Epidermal melanocyte (primary cell): ENCODE results near the gene ATP1A4.
A peak's percentile ranks its signal among the peaks of the same experiment; 100 is the strongest.

Experiments used
- DNase-seq: peaks from one replicate; pipeline ENCODE4 v3.0.0; 2011; ENCODE audit warnings: low spot score; ENCODE audit not compliant: insufficient read length

Gene ATP1A4

DNA sequence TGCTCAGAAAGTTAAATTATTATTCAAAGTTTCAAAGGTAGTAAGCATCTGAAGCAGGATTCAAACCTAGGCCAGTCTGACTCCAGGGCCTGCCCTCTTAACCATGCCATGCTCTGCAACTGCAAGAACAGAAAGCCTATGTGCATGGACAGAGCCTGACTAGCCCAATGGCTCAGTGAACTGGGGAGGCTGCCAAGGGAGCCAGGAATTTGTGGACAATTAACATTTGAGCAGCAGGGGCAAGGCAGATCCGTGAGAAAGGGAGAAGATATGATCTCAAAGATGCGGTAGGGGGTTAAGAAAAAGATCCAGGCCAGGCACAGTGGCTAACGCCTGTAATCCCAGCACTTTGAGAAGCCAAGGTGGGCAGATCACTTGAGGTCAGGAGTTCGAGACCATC lies 6.5 kb upstream of the ATP1A4 start:
- DNase-seq, result no peak

DNA sequence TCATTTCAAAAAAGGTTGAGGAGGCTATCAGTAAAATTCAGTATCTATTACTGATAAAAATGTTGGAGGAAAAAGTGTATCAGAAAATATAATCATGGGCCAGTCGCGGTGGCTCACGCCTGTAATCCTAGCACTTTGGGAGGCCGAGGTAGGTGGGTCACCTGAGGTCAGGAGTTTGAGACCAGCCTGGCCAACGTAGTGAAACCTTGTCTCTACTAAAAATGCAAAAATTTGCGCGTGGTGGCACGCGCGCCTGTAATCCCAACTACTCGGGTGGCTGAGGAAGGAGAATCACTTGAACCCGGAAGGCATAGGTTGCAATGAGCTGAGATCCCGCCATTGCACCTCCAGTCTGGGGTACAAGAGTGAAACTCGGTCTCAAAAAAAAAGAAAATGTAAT lies 5.3 kb upstream of the ATP1A4 start:
- no peak for DNase-seq

DNA sequence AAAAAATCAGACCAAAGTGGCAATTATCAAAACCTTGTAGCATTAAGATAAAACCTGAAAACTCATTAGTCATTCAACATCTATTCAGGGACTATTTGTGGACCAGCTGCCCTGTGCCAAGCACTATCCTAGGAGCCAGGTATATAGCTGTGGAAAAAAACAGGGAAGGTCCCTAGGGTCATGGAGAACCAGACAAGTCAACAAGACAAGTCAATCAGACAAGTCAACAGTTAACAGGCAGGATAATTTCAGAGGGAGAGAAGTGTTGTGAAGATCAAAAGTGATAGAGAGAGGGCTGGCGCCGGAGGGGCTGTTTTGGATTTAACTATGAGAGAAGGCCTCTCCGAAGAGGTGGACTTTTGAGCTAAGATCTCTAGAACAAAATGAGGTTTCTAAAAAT lies 3.3 kb upstream of the ATP1A4 start:
- no peak for DNase-seq

DNA sequence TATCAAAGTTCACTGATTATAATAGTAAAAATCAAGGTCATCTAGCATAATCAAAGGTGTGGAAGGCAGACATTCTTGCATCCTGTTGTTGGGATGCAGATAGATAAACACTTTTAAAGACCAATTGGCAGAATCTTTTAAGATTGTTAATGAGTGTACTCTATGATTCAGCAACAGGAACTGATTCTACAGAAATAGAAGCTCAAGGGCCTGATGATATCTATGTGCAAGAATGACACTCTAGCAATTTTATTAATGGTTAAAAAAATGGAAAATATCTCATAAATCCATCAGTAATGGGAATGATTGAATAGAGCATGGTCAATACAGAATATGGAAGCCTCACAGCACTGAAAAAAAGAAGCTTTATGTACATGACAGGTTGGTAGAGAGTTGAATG lies 2.2 kb upstream of the ATP1A4 start:
- DNase-seq, result no peak

DNA sequence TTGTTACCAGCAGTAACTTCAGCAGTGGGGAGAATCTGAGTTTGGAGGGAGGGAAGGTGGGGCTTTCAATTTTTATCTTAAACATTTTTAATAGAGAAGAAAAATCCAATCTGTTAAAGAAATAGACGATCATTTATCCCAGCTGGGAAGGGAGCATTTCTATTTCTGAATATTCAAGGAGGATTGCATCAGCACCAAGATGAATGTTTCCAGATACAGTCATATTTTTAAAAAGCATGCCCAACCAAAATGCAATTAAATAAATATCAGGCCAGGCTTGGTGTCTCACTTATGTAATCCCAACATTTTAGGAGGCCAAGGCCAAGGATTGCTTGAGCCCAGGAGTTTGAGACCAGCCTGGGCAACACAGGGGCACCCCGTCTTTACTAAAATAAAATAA lies 1.7 kb upstream of the ATP1A4 start:
- DNase-seq, result no peak

DNA sequence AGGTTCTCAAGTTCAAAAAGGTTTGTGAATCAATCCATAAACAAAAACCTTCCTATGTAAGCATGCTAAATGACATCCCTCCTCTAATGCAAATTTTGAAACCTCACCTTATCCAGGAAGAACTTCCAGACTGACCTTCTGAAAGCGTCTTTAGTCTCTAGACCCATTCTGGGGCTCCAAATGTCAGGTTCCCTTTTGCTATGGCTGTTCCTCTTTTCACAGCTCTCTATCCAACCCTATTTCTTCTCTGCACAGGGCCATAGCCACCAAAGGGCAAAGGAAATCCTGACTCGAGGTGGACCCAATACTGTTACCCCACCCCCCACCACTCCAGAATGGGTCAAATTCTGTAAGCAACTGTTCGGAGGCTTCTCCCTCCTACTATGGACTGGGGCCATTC lies 3.4 kb downstream of the ATP1A4 start:
- DNase-seq, result no peak

DNA sequence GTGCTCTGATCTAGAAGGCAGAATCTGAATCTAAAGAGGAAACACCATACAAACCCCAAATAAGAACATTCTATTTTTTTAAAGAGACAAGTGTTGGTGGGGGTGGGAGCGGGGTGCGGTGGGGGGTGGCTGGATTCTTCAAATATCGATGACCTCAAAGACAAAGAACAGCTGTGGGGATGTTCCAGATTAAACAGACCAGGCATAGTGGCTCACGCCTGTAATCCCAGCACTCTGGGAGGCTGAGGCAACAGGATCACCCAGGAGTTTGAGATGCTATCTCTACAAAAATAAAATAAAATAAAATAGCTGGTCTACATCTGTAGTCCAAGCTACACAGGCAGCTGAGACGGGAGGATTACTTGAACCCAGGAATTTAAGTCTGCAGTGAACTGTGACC lies 5.0 kb downstream of the ATP1A4 start:
- no peak for DNase-seq

DNA sequence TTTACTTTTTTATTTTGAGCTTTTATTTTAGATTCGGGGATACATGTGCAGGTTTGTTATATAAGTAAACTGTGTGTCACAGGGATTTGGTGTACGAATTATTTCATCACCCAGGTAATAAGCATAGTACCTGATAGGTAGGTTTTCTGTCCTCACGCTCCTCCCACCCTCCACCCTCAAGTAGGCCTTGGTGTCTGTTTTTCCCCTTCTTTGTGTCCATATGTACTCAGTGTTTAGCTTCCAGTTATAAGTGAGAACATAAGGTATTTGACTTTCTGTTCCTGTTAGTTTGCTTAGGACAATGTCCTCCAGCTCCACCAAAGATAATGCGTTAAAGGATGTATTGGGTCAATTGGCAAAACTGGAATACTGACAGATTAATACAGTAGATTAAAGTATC lies 5.8 kb downstream of the ATP1A4 start:
- DNase-seq, result no peak

DNA sequence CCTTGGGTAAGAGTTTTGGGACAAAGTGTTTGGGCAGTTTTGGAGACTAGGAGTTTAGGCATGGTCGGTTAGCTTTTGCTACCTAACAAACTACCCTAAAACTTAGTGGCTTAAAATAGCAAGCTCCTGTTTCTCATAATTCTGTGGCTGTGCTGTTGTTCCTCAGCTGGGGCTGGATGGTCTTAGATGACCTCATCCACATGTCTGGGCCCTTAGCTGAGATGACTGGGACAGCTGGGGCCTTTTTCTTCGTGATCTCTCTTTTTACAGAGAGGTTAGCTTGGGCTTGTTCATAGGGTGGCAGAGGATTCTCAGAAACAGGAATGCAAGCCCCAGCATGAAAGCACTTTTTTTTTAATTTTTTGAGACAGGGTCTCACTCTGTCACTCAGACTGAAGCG lies 6.6 kb downstream of the ATP1A4 start:
- DNase-seq, result no peak

DNA sequence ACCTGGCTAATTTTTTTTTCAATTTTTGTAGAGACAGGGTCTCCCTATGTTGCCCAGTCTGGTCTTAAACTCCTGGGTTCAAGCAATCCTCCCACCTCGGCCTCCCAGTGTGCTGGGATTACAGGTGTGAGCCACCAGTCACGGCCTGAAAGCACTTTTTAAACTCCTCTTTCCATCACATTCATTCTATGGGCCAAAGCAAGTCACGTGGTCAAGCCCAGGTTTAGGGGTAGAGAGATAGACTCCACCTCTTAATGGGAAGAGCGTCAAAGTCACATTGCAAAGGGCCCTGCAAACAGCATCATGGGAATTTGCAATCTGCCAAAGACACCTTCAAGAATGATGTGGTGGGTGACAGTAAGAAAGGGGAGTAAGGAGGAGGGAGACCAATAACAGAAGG lies 7.1 kb downstream of the ATP1A4 start:
- DNase-seq, result no peak

DNA sequence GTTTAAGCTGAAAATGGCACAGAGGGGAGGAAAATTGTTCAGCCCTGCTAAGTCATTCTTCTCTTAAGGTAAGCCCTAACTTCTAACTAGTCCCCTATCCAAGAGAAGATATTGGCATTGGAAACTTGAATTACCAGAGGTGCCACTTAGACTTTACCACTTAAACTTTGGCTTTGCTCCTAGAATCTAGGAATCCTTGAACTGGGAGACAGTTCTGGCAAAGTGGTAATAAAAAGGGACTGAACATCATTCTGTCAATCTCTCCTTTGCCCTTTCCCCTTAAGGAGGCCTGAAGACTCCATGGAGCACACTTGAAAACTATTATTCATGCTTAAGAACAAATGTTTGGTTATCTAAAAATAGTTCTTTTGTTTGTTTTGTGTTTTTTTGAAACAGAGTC lies 8.4 kb downstream of the ATP1A4 start:
- no peak for DNase-seq

DNA sequence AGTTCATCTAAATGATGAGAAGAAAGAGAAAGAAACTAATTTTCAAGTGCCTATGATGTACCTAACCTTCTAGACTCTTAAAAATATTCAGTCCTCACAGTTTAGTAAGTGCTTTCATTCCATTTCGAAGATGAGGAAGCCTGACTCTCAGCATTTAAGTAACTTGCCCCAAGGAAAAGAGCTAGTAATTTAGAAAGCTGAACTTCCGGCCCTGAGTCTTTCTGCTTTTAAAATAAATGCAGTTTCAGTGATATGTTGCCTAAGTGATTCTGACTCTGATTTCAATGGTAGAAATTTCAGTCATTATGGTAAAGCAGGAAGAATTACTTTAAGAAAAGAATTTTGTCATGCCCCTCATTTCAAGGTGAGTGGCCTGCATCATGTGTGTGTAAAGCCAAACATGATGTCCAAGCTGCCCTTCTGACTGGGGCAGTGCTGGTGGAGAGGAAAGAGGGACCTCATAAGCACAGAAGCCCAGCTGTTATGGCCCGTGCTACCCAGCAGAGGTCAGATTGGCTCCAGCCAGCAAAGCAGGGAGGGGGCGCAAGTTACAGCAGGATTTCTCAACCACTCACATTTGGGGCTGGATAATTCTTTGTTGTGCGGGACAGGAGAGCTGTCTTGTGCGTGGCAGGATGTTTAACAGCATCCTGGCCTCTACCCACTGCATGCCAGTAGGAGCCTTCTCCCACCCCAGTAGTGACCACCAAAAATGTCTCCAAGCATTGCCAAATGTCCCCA lies 10.7 kb downstream of the ATP1A4 start:
- no peak for DNase-seq

DNA sequence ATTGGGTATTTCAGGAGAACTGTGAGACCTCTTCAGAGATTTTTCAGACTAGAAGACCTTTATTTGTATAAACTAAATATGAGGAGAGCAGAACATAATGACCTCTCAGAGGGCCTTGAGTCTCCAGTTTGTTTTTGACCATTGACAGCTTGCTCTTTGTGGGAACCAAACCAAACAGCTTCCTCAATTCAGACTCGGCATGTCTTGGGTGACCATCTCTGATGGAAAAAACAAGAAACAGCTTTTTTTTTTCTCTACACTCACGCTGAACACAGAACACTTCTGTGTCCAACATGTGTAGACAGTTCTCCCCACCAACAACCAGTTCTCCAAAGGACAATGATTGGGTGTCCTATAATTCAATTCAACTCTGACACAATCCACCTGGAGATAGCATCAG lies 11.5 kb downstream of the ATP1A4 start:
- DNase-seq, result no peak

DNA sequence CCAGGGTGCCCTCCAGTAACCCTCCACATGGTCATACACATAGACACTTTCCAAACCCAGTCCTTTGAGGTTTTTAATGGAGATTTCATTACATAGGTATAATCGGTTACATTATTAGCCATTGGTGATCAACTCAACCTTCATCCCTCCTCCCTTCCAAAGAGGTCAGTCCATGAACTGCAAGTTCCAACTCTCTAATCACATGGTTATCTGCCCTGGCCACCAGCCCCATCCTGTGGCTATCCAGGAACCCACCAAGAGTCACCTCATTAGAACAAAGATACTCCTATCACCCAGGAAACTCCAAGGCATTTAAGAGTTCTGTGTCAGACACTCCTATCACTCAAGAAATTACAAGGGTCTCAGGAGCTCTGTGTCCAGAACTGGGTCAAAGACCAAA lies 12.2 kb downstream of the ATP1A4 start:
- no peak for DNase-seq

DNA sequence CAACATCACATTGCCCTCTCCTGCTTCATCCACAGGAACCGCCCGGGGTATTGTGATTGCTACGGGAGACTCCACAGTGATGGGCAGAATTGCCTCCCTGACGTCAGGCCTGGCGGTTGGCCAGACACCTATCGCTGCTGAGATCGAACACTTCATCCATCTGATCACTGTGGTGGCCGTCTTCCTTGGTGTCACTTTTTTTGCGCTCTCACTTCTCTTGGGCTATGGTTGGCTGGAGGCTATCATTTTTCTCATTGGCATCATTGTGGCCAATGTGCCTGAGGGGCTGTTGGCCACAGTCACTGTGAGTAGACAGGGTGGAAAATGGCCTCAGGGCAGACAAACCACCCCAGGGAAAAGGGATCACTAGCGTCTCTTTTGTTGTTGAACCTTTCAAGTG lies 12.7 kb downstream of the ATP1A4 start:
- DNase-seq, result no peak

DNA sequence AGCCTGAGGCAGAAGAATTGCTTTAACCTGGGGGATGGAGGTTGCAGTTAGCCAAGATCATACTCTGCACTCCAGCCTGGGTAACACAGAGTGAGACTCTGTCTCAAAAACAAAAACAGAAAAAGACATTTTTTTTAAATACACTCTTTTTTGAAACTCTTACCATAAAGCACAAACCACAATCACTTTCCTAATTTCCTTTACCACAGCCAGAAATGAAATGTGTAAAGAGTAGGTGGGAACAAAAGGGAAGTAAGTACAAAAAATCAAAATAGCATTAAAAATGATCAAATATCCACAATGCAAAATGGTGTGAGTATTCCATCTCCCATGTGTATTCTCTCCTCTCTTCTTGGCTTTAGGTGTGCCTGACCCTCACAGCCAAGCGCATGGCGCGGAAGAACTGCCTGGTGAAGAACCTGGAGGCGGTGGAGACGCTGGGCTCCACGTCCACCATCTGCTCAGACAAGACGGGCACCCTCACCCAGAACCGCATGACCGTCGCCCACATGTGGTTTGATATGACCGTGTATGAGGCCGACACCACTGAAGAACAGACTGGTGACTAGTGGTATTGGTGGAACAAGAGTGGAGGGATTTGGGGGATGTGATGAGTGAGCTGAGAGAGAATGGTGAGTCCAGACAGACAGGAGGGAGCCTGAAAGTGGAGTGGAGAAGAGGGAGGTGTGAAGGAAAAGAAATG lies 14.9 kb downstream of the ATP1A4 start:
- DNase-seq, result no peak

DNA sequence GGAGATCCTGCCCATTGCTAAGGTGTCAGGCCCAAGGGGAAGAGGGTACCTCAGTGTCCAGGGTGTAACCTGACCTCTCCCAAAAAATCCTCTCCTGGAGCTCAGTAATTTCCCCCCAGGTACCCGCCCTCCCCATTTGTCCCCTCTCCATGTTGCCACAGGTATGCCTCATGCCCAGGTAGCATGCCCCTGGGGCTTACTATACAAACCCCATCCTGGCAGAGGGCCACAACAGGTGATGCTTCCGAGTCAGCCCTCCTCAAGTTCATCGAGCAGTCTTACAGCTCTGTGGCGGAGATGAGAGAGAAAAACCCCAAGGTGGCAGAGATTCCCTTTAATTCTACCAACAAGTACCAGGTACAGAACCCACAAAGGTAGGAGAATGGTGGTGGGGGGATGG lies 15.7 kb downstream of the ATP1A4 start:
- DNase-seq, result no peak

DNA sequence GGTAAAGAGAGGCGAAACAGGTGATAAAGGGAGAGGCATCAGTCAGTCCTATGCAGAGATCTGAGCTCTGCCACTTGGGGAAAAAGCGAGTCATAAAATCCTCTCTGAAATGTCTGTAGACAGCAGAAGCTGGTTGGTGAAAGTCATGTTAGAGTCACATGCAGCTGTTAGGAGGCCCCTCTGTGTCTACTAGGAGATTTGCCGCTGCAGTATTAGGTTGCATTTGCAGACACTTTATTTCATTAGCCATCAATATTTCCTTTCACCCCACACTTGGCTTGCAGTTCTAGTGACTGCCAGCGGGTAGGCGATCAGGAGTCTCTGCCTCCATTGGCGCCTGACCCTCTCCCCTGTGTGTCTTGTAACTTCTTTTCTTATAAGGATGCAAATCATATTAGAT lies 16.2 kb downstream of the ATP1A4 start:
- no peak for DNase-seq

DNA sequence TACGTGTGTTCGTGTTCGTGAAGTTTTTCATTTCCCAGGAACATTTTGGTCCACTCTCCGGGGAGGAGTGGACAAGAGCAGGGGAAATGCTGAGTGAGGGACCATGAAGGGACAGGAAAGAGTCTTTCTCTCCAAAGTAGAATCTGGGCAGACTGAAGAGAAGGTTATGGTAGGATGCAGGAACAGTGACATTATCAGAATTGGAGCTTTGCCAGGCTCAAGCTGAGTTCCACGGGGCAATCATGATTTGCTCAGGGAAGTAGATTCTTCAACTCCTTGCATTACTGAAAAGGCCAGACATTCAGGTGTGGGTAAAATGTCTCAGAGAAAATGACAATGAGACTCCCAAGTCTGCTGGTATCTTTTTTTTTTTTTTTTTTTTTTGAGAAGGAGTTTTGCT lies 16.6 kb downstream of the ATP1A4 start:
- no peak for DNase-seq

DNA sequence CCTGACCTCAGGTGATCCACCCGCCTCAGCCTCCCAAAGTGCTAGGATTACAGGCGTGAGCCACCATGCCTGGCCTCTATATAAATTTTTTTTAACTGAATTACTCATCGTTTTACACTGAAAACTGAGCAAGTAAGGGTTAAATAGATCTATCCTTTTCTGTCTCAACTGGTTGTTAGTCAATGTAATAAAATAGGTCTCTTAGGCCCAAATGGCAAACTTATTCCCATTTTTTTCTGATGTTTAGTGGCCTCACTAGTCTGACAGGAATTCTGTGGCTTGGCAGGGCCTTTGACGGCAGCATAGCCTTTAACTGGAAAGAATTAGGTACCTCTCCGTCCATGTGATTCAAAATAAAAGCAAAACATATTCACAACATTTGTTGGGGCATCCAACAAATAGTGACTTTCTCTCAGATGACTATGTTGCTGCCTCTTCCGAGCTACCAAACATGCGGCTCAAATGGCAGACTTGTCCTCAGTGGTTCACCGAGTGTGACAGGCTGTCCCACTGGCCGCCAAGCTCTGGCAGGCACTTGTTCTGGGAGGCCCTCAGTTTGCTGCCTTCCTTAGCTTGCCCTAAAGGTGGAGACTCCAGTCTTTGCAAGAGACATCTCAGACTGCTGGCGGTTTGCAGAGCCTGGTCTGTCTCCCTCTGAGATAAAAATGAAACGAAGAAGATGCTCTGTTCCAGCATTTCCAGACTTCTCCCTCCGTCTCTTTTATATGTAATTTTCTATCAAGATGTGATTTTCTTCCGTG lies 17.4 kb downstream of the ATP1A4 start:
- DNase-seq, result no peak

DNA sequence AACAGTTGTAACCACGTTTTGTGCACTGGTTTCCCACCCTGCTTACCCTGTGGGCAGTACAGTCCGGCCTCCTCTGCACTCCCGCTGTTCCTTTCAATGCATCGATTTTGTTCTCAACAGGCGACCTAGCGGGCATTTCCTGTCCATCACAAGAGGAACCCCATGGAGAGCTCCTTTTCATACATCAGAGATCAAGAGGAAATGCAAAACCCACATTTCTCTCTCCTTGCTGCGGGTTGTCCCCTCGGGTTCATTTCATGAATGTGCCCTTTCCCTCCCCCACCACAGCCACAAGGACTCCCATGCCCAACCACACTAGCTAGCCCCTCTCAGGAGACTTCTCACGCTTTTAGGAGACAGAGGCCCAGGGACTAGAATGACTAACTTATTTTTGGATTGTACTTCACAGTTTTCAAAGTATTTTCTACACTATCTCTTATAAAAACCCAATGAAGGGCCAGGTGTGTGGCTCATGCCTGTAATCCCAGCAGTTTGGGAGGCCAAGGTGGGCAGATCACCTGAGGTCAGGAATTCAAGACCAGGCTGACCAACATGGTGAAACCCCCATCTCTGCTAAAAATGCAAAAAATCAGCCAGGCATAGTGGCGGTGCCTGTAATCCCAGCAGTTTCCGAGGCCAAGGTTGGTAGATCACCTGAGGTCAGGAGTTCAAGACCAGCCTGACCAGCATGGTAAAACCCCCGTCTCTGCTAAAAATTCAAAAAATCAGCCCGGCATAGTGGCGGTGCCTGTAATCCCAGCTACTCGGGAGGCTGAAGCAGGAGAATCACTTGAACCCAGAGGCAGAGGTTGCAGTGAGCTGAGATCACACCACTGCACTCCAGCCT lies 18.4 kb downstream of the ATP1A4 start:
- peak; percentile 31 for DNase-seq

DNA sequence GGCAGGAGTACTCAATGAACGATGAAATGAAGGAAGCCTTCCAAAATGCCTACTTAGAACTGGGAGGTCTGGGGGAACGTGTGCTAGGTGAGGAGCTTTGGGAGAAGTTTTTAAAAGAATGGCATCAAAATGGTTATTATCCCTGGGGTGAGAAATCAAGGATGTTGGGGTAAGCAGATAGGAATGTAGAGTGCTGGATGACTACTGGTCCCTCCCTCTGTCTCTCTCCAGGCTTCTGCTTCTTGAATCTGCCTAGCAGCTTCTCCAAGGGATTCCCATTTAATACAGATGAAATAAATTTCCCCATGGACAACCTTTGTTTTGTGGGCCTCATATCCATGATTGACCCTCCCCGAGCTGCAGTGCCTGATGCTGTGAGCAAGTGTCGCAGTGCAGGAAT lies 20.0 kb downstream of the ATP1A4 start:
- DNase-seq, result no peak
